SK-N-MC (cell line): Measurements from ENCODE around the gene TRIM2.

Source experiments
- EZH2 ChIP-seq: fragments of 200-600 bp; sonication (generic); IDR thresholded peaks from one replicate; pipeline ENCODE4 v1.6.1; 2017; ENCODE audit warnings: antibody characterized with exemption
- POLR2AphosphoS5 ChIP-seq: IDR thresholded peaks from 2 replicates; pipeline ENCODE4 v1.6.1; 2012; ENCODE audit warnings: mild to moderate bottlenecking, low read depth, low read length, borderline replicate concordance

GRCh38 chr4:153265306-153266047 lies 61.2 kb downstream of the TRIM2 start:
- TF ChIP-seq EZH2 (no peak), POLR2AphosphoS5 (no peak)
